ENCODE measurements around the gene IQSEC1.

Gene IQSEC1

DNA sequence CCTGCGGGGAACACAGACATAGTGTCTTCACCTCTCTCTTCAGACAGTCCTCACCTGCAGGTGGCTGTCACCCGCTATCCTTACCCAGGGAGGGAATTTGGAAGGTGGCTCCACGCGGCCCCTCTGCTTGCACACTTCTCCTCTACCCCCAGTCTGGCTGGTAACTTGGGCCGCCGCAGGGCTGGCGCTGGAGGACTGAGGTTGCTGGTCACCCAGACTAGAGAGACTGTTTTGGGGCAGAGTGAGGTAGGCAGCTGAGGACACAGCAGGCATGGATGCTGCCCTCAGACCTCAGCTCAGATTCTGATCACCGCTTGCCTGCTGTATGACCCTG is 12.6 kb upstream of the IQSEC1 start:
- no peak for DNase-seq (ENCODE audit: low spot score)

DNA sequence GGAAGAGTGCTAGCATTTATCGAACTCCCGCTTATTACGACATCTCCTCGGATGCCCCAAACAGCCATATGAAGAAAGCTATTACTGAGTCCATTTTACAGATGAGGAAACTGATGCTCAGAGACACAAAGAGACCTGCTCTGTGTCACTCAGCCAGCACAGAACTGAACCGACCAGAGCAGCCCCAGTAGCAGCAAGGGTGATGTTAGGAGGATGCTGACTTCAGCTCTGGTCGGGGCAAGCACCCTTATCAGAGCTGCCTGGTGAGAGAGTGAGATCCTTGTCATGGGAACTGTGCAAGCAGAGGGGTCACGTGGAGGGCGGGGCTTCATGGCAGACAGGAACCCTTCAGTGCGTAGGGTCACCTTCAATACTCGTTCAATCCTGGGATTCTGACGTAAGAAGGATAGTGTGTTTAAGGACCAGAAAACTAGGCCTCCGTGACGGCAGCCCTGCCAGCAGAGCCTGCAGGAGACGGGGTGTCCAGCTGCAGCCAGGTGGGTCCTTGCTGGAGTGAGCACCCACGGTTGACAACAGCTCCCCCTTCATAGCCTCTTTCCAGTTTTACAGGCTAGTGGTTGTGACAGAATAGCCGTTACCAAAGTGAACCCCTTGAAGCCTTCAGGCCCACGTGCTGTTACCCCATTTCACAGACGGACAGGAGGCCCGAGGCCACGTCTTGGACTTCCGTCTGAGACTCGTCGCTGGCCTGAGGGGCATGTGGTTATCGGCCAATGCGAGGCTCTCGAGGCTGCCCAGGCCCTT is 12.0 kb upstream of the IQSEC1 start:
- no peak for DNase-seq (ENCODE audit: low spot score)

DNA sequence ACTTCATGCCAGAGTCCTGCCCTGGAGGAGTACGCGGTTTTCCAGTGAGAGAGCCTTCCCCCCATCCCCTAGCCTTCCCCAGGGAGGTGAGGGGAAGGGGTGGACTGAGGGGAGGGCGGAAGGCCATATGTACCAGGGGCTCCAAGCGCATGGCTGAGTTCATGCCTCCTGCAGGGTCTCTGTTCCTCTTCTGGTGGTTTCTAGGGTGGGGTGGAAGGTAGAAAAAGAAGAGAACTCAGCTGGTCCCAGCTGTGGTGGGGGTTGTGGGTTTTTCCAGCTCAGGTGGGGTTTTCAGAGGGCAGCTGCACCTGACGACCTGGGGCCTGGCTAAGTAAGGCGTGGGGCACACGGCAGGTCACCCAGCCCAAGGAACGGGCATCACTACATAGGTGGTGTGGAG is 10.7 kb upstream of the IQSEC1 start:
- DNase-seq (ENCODE audit: low spot score) = no peak

DNA sequence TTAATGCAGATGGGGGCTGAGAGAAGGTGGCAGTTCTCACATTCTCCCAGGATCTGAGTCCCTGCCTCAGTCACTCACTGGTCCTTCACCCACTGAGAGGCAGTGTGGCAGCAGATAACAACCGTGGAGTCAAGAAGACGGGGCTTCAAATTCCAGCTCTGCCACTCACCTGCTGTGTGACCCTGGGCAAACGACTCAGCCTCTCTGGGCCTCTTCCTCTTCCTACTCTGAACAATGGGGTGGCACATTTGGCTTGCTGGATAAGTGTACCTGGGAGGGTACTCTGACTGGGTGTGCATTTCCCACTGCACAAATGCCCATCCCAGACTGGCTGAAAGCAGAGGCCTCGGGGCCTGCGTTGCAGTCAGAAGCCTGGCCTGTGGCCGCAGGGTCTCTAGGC is 10.0 kb upstream of the IQSEC1 start:
- no peak for DNase-seq (ENCODE audit: low spot score)

DNA sequence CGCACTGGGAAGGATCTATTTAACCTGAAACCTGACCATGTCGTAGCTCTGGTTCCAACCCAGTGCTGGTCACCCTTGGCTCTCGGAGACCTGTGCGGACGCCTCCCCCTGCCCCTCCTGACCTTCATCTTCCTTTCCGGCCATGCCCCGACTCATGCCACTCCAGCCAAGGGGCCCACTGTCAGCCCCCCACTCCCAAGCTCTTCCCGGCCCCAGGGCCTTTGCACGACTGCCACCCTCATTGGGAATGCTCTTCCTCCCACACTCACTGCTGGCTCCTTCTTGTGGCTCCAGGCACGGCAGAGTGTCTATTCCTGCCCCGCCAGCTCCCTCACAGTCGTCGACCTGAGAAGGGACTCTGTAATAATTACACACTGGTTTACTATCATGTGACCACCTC is 9.4 kb upstream of the IQSEC1 start:
- no peak for DNase-seq (ENCODE audit: low spot score)

DNA sequence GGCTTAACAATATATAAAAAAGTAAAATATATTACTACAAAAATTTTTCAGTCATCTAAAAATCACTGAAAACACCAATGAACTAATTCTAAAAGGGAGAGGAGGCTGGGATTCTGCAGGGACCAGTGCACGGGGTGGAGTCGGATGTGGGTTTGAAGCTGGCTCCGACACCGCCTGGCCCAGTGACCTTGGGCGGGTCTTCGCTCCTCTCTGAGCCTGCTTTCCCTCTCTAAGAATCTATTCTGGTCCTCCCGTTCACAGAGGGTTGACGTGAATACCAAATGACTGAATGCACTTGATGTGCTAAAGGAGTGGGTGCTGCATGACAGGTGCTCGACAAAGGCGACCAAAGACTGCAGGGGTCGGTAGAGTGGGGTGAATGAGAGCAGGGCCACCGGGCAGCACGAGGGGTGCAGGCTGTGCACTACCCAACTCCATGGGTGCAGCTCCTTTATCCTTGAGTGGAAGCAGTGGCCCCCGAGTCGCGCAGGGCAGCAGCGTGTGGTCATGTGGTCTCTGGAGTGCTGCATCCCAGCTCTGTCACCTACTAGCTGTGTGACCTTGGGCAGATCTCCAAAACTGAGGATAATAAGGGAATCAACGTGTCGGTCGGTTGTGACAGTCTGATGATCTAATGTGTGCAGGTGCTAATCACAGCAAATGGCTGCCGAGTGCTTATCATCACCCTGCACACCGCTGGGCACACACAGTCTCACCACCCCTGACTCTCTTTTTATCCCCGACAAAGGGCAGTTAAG is 8.6 kb upstream of the IQSEC1 start:
- DNase-seq (ENCODE audit: low spot score) = peak; percentile 40

DNA sequence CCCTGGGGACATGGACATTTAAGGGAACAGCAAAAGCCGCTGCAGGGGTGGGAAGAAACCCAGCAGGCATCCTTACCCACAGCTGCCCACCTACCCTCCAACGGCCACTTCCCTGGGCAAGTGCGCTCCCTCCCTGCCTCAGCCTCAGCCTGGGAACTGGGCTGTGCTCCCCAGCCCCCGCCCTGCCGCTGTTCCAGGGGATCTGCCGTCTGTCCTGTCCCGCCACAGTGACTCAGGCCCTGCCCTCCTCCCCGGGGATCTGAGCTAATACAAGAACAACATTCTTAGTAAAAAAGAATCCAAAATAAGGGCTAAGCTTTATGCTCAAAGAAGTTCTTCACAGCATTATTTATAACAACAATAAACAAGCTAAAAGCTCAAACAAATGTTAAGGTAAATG is 7.4 kb upstream of the IQSEC1 start:
- peak; percentile 83 for DNase-seq (ENCODE audit: low spot score)

DNA sequence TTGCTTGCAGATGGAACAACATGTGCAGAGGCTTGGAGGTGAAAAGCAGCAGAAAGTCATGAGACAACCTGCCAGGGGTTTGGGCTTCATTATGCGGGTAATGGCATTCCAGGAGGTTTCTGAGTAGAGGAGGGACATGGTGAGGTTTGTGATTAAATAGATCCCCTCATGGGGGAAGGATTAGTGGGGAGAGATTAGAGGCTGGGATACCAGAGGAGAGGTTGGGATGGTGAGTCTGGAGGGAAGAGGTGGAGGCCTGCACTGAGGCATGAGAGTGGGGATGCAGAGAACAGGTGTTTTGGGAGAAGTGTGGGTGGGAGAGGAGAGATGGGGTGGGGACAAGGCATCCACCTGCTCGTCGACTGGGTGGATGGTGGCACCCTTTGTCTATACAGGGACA is 6.8 kb upstream of the IQSEC1 start:
- no peak for DNase-seq (ENCODE audit: low spot score)

DNA sequence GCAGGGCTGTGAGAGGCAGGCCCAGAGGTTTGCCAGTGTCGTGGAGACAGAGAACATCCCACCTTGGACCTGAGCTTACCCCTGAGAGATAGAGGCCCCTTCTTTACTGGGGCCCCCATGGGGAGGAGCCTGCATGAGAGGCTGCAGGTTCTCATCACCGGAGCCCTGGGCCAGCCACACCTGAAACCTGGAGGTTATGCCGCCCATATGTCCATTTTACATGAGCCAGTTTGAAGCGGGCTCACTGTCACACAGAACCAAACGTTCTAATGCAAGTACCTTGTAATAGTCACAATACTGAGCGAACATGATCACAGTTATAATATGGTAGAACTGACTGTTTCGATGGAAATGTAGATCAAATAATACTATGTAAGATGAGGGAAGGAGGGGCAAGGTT is 6.3 kb upstream of the IQSEC1 start:
- DNase-seq (ENCODE audit: low spot score) = no peak

DNA sequence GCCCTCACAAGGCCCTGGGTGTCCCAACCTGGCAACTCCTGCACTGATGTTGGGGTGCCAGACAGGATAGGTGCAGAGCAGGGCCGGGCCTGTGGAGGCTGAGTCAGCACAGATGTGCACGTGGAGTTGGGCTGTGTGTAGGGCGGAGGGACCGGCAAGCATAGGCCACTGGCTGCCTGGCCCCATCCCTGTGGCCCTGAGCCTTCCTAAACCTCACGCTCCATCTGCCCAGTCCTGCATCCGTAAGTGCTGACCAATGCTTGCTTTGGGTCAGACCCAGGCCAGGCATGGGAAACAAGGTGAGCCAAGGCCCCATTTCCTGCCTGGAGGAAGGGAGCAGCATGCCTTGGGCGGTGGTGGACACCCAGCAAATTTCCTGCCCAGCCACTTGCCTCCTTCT is 5.8 kb upstream of the IQSEC1 start:
- DNase-seq (ENCODE audit: low spot score) = no peak

DNA sequence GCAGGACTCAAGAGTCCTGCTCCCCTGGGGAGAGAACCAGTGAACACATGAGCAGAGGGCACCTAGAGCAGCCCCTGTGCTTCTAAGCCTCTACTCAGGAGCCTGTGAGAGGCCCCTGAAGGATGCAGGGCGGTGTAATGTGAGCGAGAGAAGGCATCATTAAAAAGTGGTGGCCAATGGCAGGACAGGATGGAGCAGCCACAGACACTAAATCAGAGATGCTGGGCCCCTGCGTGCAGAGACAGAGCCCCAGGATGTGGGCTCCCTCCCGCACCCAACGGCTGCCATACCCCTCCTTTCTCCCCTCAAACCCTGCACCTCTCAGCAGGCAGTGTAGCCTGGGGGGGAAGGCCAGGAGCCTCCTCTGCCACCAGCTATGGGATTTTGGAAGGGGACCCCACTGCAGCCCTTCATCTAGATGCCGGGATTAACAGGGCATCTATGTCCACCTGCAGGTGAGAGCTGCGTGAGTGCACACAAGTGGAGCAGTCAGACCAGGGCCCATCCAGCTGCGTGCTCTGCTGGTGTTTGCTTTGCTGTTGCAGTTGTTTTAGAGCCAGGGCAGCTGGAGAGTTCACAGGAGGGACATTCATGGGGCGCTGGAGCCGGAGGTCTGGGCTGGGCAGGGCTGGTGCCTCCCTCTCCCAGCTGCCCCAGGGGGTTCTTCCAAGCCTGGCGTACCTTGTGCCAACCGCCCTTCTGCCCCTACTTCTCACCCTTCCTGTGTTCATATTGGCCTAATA is 5.1 kb upstream of the IQSEC1 start:
- no peak for DNase-seq (ENCODE audit: low spot score)

DNA sequence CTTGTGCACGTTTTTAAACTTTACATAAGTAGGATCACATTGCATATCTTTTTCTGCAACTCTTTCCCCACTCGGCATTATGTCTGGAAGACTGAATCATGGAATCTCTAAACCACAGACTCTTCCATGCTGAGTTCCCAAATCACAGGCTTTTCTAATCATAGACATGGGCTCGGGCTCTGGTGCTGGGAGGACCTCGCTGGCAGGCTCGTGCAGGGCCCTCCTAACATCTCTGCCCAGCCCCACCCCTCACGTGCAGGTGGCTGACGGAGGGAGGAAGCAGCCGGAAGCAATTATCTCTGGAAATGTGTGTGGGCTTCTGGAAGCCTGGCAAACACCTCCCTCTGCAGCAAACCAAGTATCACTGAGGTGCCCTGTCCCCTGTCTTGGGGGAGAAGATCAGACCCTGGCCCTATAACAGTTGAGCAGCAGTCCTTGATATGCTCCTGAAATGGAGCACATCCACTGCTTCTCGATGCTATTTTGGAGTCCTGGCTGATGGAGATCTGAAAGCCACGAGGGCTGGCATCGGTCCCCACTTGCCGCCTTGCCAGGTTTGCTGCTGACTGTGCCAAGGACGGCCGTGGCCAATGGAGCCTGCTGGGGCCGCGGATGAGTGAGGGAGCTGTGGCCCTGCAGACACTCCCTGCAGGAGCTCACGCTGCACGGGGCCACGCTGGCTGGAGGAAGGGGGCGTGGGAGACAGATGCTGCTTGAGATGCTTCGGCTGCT is 4.4 kb upstream of the IQSEC1 start:
- DNase-seq (ENCODE audit: low spot score) = peak; percentile 76

DNA sequence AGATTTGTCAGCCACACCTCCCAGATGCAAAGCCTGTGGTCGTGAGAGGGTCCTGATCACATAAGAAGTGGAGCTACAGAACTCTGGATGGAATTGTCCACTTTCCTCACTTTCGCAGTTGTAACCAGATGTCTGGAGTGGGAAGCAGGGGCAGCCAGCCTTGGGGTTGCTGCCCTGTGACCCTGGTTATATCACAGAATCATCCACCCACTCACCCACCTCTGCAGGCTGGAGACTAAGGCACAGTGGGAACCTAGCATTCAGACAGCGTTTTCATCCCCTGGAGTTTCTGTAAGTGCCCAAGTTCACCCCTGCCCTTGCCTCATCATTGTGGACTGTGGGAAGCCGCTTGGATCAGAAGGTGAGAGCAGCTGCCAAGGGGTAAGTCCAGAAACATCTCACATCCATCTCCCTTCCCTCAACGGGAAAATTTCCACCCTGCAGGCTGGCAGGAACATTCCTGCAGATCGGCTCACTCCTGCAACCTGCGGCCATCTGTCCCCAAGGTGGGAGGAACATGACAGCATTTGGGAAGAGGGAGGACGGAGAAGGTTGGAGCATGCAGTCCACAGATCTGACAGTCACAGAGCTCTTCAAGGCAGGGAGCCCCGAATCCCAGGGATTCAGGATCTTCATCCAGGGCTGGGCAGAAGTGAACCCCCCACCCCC is 2.9 kb upstream of the IQSEC1 start:
- DNase-seq (ENCODE audit: low spot score) = no peak

DNA sequence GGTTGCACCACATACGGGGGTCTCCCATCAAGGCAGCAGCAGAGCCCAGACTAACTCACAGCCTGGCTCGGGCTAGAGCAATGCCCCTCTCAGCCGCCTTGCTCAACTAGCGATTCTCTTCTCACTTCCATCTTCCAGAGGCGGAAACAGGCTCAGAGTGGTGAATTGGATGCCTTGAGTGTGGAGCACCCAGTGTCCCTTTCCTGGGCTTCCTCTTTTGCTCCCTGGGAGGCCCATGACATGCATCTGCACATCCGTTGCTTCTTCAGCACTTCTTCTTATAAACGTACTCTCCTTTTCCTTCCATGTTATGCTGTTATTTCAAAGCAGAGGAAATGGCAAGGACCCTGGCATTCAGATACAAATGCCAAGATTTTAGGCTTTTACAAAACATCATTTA is 2.1 kb upstream of the IQSEC1 start:
- DNase-seq (ENCODE audit: low spot score) = no peak

DNA sequence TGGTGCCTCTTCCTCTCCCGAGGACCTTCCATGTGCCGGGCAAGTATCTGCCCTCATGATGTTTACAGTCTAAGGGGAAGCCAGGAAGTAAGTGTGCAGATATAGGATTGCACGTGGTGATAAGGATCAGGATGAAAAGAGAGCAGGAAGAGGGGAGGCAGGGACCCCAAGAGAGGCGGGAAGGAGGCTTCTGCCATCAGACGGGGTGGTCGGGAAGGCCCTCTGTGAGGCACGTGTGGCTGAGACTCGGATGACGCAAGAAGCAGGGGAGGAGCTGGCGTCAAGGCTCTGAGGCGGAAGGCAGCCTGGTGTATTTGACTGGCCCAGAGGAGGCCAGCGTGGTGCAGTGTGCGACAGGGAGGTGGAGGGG is 762 bp upstream of the IQSEC1 start:
- no peak for DNase-seq (ENCODE audit: low spot score)

DNA sequence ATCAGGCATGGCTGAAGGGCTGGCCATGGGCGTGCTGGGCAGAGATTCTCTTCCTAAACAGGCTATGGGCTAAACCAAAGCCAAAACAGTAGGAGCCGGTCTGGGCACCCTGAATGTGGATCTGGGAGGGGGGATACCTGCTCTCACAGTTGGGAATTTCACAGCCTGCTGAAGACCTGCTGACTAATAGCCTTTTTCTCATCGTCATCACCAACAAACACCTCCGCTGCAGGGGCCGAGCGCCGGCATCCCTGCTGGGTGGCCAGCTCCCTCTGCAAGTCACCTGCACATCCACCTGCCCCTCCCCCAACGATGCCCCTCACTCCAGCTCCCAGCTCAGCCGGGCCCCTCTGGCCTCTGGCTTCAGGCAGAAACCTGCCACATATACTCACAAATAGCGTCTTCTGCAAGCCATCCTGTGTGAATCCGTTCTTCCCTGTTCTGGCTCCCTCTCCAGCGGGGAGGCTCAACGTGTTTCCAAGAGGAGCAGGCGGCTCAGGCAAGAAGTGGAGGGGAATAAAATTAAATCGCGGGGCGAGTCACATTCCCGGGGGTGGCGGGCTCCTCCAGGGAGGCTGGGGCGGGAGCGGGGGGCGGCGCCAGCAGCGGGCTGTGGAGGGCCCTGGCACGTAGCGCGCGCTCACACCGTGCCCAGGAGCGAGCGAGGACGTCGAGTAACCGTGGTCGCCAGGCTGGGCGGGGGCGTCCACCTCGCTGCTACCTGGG is 466 bp downstream of the IQSEC1 start:
- no peak for DNase-seq (ENCODE audit: low spot score)

DNA sequence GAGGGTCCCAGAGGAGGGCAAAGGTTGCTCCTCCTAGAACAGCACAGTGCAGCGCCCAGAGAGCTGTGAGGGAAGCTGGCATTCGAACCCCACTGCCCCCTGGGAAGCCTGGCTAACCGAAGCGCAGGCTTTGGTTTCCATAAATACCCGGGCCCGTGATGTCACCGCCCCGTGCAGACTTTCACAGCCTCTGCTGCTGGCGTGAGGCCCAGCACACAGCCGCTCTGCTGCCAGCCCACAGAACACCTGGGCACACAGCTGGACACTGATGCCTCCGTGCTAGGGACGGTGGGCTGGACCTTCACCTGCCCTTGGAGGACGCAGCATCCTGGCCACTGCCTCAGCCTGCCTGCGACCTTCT is 1.0 kb downstream of the IQSEC1 start:
- no peak for DNase-seq (ENCODE audit: low spot score)

DNA sequence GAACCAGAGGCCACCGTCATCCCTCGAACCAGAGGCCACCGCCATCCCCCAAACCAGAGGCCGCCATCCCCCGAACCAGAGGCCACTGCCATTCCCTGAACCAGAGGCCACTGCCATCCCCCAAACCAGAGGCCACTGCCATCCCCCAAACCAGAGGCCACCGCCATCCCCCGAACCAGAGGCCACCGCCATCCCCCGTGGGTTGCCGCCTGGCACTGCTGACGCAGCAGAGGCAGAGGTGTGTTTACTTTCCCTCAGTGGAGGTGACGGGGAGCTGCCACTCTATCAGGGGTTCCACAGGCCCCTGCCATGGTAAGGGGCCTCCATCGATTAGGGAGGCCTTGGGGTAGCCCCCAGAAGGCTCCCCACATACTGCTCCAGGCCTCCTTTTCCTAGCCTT is 1.5 kb downstream of the IQSEC1 start:
- no peak for DNase-seq (ENCODE audit: low spot score)

DNA sequence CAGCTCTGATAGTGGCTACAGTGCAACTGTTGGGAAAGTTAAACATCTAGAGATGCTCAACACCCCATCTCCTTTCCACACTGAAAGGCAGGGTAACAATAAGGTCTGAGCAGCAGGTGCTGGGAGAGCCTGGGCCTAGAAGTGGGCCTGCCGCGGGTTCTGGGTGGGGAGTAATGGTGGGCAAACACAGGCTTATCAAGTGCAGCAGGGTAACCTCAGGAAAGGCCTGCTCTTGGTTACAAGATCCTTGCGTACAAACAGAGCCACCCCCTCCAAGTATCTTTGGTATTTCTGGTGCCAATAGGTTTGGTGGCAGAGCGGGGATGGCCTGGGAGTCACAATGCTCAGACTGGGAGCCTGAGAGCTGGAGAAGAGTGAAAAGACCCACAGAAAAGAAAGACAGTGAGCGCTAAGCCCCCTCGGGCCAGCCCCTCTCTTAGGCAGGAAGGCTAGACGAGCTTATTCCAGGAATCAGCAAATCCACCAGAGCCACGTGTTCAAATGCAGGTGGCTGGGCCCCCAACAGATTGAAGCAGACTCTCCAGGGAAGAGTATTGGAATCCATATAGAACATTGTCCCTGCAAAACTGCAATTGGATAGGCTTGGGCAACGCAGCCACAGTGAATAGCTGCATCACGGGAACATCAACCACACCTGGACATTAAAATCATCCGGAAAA is 2.7 kb downstream of the IQSEC1 start:
- DNase-seq (ENCODE audit: low spot score) = no peak

DNA sequence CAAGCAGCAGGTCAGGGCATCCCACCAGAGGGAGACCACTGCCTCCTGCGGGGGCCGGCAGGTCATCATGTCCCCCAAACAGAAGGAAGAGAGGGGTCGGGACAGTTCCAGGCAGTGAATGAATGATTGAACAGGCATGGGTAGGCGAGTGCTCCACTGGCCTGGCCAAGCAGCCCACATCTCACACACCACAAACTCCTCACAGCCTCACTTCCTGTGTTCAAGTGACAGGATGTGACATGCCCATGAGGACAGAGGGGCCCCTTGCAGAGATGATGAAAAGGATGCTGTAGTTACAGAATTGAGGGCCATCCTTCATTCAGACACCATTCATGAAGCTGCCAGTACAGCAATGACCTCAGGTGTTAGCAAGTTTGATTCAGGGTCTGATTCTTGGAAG is 3.7 kb downstream of the IQSEC1 start:
- DNase-seq (ENCODE audit: low spot score) = no peak
